H1 (cell line): ENCODE measurements around the gene LAMTOR4. TPM values are rescaled to one million over a fixed set of nuclear protein-coding genes. Genes with fewer than 3 reads are reported as not detected.

Experiments
- CTCF ChIA-PET: fragments of 300-600 bp; sonication (Branson Sonifier 250); formaldehyde crosslinking; loops from one replicate; lab custom pipeline; 2021; ENCODE audit not compliant: partially characterized antibody; lab: Charles Lee
- POLR2A ChIA-PET: fragments of 300-600 bp; sonication (Branson Sonifier 250); formaldehyde crosslinking; loops from one replicate; lab custom pipeline; 2021; ENCODE audit warnings: inconsistent platforms; ENCODE audit not compliant: partially characterized antibody; lab: Charles Lee
- DNase-seq, 2 experiments: peaks; one replicate each; pipeline versions ENCODE4 v3.0.0 to v3.0.0-alpha.2; 2010 to 2022; ENCODE audit warnings: low spot score in 2 of 2, low read depth in 1 of 2, mixed read lengths in 1 of 2
- FAIRE-seq: peaks from 2 replicates; lab custom pipeline; 2011; peaks lifted over from hg19 to GRCh38; lab: Jason Lieb, UNC
- H2AFZ ChIP-seq: 2 replicates; pipeline ENCODE4 v1.8.1; 2012; ENCODE audit warnings: low read length, inconsistent platforms
- H2AK5ac ChIP-seq: 2 replicates; pipeline ENCODE4 v1.6.1; 2013; ENCODE audit warnings: low read depth, low read length
- H2BK120ac ChIP-seq: replicated peaks from 2 replicates; pipeline ENCODE3; 2013; ENCODE audit warnings: low read depth, low read length, inconsistent platforms
- H2BK12ac ChIP-seq: 2 replicates; pipeline ENCODE4 v1.6.1; 2013; ENCODE audit warnings: low read depth, low read length
- H2BK15ac ChIP-seq: 2 replicates; pipeline ENCODE4 v1.6.1; 2013; ENCODE audit warnings: low read length
- H2BK20ac ChIP-seq: 2 replicates; pipeline ENCODE4 v1.6.1; 2013; ENCODE audit warnings: low read length
- H2BK5ac ChIP-seq: 2 replicates; pipeline ENCODE4 v1.6.1; 2013; ENCODE audit warnings: low read depth, low read length
- H3K14ac ChIP-seq: 2 replicates; pipeline ENCODE4 v1.6.1; 2013; ENCODE audit warnings: inconsistent platforms; ENCODE audit not compliant: insufficient read length
- H3K18ac ChIP-seq: 2 replicates; pipeline ENCODE4 v1.6.1; 2013; ENCODE audit warnings: low read length; ENCODE audit errors: extremely low read depth
- H3K23ac ChIP-seq: 2 replicates; pipeline ENCODE4 v1.6.1; 2013; ENCODE audit warnings: inconsistent platforms; ENCODE audit not compliant: insufficient read length
- H3K23me2 ChIP-seq: 2 replicates; pipeline ENCODE4 v1.6.1; 2013; ENCODE audit warnings: low read depth, low read length
- H3K27ac ChIP-seq: 2 replicates; pipeline ENCODE4 v1.6.1; 2011; ENCODE audit warnings: low read depth, low read length, inconsistent platforms
- H3K27me3 ChIP-seq, 4 experiments: replicated peaks in 1 of 4; 1 replicate in 1 of 4; 2 replicates in 3 of 4; pipeline versions ENCODE4 v1.6.1 to v1.8.1; 2011 to 2013; ENCODE audit warnings: low read length in 3 of 4, mild to moderate bottlenecking in 3 of 4, inconsistent platforms in 2 of 4, mixed read lengths in 2 of 4, moderate library complexity in 1 of 4; ENCODE audit not compliant: control insufficient read depth in 3 of 4, insufficient read depth in 3 of 4; ENCODE audit errors: extremely low read depth in 1 of 4
- H3K36me3 ChIP-seq, 4 experiments: 2 replicates each; pipeline versions ENCODE4 v1.6.1 to v1.8.1; 2011 to 2013; ENCODE audit warnings: mild to moderate bottlenecking in 4 of 4, low read length in 3 of 4, moderate library complexity in 2 of 4, control low read depth in 1 of 4, inconsistent platforms in 1 of 4; ENCODE audit not compliant: insufficient read depth in 4 of 4, control insufficient read depth in 2 of 4
- H3K4ac ChIP-seq: replicated peaks from 2 replicates; pipeline ENCODE3; 2013; ENCODE audit warnings: low read length, low read depth, mixed read lengths, inconsistent platforms; ENCODE audit not compliant: insufficient read length
- H3K4me1 ChIP-seq, 4 experiments: replicated peaks in 1 of 4; 1 replicate in 1 of 4; 2 replicates in 3 of 4; pipeline versions ENCODE4 v1.6.1 to v1.8.1; 2011 to 2013; ENCODE audit warnings: low read length in 3 of 4, inconsistent platforms in 2 of 4, mixed read lengths in 1 of 4; ENCODE audit not compliant: insufficient read depth in 4 of 4, control insufficient read depth in 3 of 4
- H3K4me2 ChIP-seq, 2 experiments: 2 replicates each; pipeline versions ENCODE4 v1.6.1 to v1.8.1; 2011 to 2013; ENCODE audit warnings: low read depth in 2 of 2, low read length in 2 of 2, control low read depth in 1 of 2, inconsistent platforms in 1 of 2, mild to moderate bottlenecking in 1 of 2; ENCODE audit not compliant: insufficient read depth in 1 of 2
- H3K4me3 ChIP-seq, 4 experiments: fragments of 200-600, 300-600 bp in 1 of 4; sonication (generic), shearing (Covaris generic), sonication (Bioruptor Twin) in 1 of 4; 2 replicates each; pipeline versions ENCODE4 v1.5.1 to v1.8.1; 2011 to 2016; ENCODE audit warnings: low read length in 4 of 4, low read depth in 3 of 4, control low read depth in 2 of 4, inconsistent platforms in 2 of 4, mild to moderate bottlenecking in 2 of 4, mixed read lengths in 1 of 4, moderate library complexity in 1 of 4; ENCODE audit not compliant: insufficient read depth in 2 of 4; ENCODE audit errors: extremely low read depth in 1 of 4
- H3K56ac ChIP-seq: replicated peaks from 2 replicates; pipeline ENCODE3; 2013; ENCODE audit warnings: low read depth, mild to moderate bottlenecking, mixed read lengths, low read length, inconsistent platforms; ENCODE audit not compliant: insufficient read length
- H3K79me1 ChIP-seq: 2 replicates; pipeline ENCODE4 v1.6.1; 2013; ENCODE audit warnings: low read depth, low read length, control low read depth
- H3K79me2 ChIP-seq, 2 experiments: 2 replicates each; pipeline versions ENCODE4 v1.6.1 to v1.8.1; 2012 to 2013; ENCODE audit warnings: low read length in 2 of 2, mild to moderate bottlenecking in 2 of 2, inconsistent platforms in 1 of 2; ENCODE audit not compliant: insufficient read depth in 2 of 2, control insufficient read depth in 1 of 2
- H3K9ac ChIP-seq, 4 experiments: replicated peaks in 1 of 4; 1 replicate in 1 of 4; 2 replicates in 3 of 4; pipeline versions ENCODE4 v1.6.1 to v1.8.1; 2011 to 2013; ENCODE audit warnings: low read depth in 3 of 4, low read length in 3 of 4, control low read depth in 2 of 4, mild to moderate bottlenecking in 2 of 4, moderate library complexity in 2 of 4, inconsistent platforms in 1 of 4; ENCODE audit errors: extremely low read depth in 1 of 4
- H3K9me3 ChIP-seq, 2 experiments: 2 replicates each; pipeline versions ENCODE4 v1.6.1 to v1.8.1; 2012 to 2013; ENCODE audit warnings: mild to moderate bottlenecking in 2 of 2, moderate library complexity in 2 of 2, control low read depth in 1 of 2, inconsistent platforms in 1 of 2, low read depth in 1 of 2, low read length in 1 of 2, mixed read lengths in 1 of 2; ENCODE audit not compliant: insufficient read depth in 2 of 2
- H4K20me1 ChIP-seq, 2 experiments: replicated peaks in 1 of 2; 2 replicates each; pipeline versions ENCODE3 to v1.8.1; 2011 to 2013; ENCODE audit warnings: inconsistent platforms in 2 of 2, low read length in 2 of 2, mild to moderate bottlenecking in 1 of 2; ENCODE audit not compliant: insufficient read depth in 2 of 2, control insufficient read depth in 1 of 2
- H4K5ac ChIP-seq: 2 replicates; pipeline ENCODE4 v1.6.1; 2013; ENCODE audit warnings: low read length, low read depth, mixed read lengths, inconsistent platforms; ENCODE audit not compliant: insufficient read length
- H4K8ac ChIP-seq: 2 replicates; pipeline ENCODE4 v1.8.0; 2013; ENCODE audit warnings: mild to moderate bottlenecking, moderate library complexity, low read length, inconsistent platforms; ENCODE audit not compliant: insufficient read depth; ENCODE audit errors: extremely low read depth
- H4K91ac ChIP-seq: replicated peaks from 2 replicates; pipeline ENCODE3; 2013; ENCODE audit warnings: low read length, mixed read lengths, inconsistent platforms; ENCODE audit not compliant: insufficient read length
- BRCA1 ChIP-seq: IDR thresholded peaks from 2 replicates; pipeline ENCODE4 v1.6.1; 2012; ENCODE audit warnings: low read depth, low read length, improper control_type of control experiment
- CBX5 ChIP-seq: fragments of 300-800, 300-1000 bp; sonication (generic); IDR thresholded peaks from 2 replicates; pipeline ENCODE4 v1.7.1; 2016; ENCODE audit warnings: antibody characterized with exemption, low read length, low read depth
- CHD1 ChIP-seq: IDR thresholded peaks from 2 replicates; pipeline ENCODE4 v1.6.1; 2012; ENCODE audit warnings: low read depth, low read length, improper control_type of control experiment
- EZH2 ChIP-seq: fragments of 200-600 bp; sonication (generic); IDR thresholded peaks from 2 replicates; pipeline ENCODE4 v1.7.1; 2012; ENCODE audit warnings: low read depth, mild to moderate bottlenecking, moderate library complexity, low read length, inconsistent platforms; ENCODE audit not compliant: severe bottlenecking
- HDAC6 ChIP-seq: IDR thresholded peaks from one replicate; pipeline ENCODE4 v1.7.1; 2012; ENCODE audit warnings: low read depth, mild to moderate bottlenecking, inconsistent platforms, low read length, moderate library complexity
- KDM4A ChIP-seq: IDR thresholded peaks from one replicate; pipeline ENCODE4 v1.7.1; 2012; ENCODE audit warnings: low read depth, mild to moderate bottlenecking, moderate library complexity, low read length, inconsistent platforms; ENCODE audit not compliant: severe bottlenecking
- POU5F1 ChIP-seq: IDR thresholded peaks from 2 replicates; pipeline ENCODE4 v1.6.1; 2011; ENCODE audit warnings: low read depth, mild to moderate bottlenecking, low read length, moderate library complexity
- RXRA ChIP-seq: IDR thresholded peaks from 2 replicates; pipeline ENCODE4 v1.6.1; 2011; ENCODE audit warnings: low read depth, mild to moderate bottlenecking, low read length, moderate library complexity; ENCODE audit not compliant: insufficient read depth
- SAP30 ChIP-seq: fragments of 300-600 bp; sonication (generic); IDR thresholded peaks from 2 replicates; pipeline ENCODE4 v1.7.1; 2012; ENCODE audit warnings: low read length, moderate library complexity, mild to moderate bottlenecking, inconsistent platforms; ENCODE audit not compliant: insufficient read depth, insufficient replicate concordance
- SP2 ChIP-seq: IDR thresholded peaks from 2 replicates; pipeline ENCODE4 v1.6.1; 2012; ENCODE audit warnings: mild to moderate bottlenecking, low read length, inconsistent platforms
- SP4 ChIP-seq: IDR thresholded peaks from 2 replicates; pipeline ENCODE4 v1.6.1; 2012; ENCODE audit warnings: low read length, inconsistent platforms
- TEAD4 ChIP-seq: IDR thresholded peaks from 2 replicates; pipeline ENCODE4 v1.6.1; 2012; ENCODE audit warnings: low read depth, low read length, inconsistent platforms, mixed read lengths
- USF2 ChIP-seq: IDR thresholded peaks from 2 replicates; pipeline ENCODE4 v1.6.1; 2011; ENCODE audit warnings: low read length, improper control_type of control experiment
- YY1 ChIP-seq: IDR thresholded peaks from 2 replicates; pipeline ENCODE4 v1.6.1; 2011; ENCODE audit warnings: low read depth, mild to moderate bottlenecking, low read length
- WGBS, 2 experiments: shearing (Covaris generic) in 1 of 2; methylation state at CpG; one replicate each; pipeline versions ENCODE4 v1.1.6 to v1.1.7; 2013 to 2015; ENCODE audit warnings: low lambda C conversion rate in 2 of 2, mixed read lengths in 2 of 2, inconsistent platforms in 1 of 2, low coverage in 1 of 2, missing lambda C conversion rate in 1 of 2; ENCODE audit not compliant: insufficient replicate concordance in 2 of 2, insufficient coverage in 1 of 2, insufficient read length in 1 of 2; ENCODE audit errors: extremely low coverage in 1 of 2, missing lambda C conversion rate in 1 of 2; 5-methylcytosine and 5-hydroxymethylcytosine counted together
- polyA plus RNA-seq, 7 experiments: library from polyadenylated mRNA; depleted of rRNA in 3 of 7; stranded (reverse) in 5 of 7; unstranded in 2 of 7; fragments of >200 nt in 5 of 7; fragments of 200-250 nt in 2 of 7; gene quantifications; 1 replicate in 5 of 7; 2 replicates in 1 of 7; 4 replicates in 1 of 7; pipeline versions ENCODE4 v1.2.1 to v1.2.3, GENCODE V29; 2011 to 2013; ENCODE audit warnings: missing spikeins in 2 of 7, mixed read lengths in 2 of 7
- total RNA-seq: library from RNA; stranded (reverse); fragmentation: NEBNext Ultra II Directional; extraction: Animal tissue kit (Norgen Biotek cat#: 25700); gene quantifications from 2 replicates; pipeline ENCODE4 v1.2.1, GENCODE V29; 2021

The LAMTOR4 gene
- total and polyA plus RNA-seq, 2 of the 8 experiments (the other 6 are each of a cell fraction or from before 2014, with no cell fraction given), result 153 to 622 TPM

- peaks cover 5% of the 10 kb centered on the region in 2 experiments for H4K20me1 ChIP-seq
- H3K9ac ChIP-seq, result no peak overlapping the region
- H3K27ac ChIP-seq, result no peak overlapping the region
- no peak overlapping the region for H2BK120ac ChIP-seq
- H3K79me2 ChIP-seq, result no peaks in the 10 kb centered on the region
- FAIRE-seq (no peak), DNase-seq (no peak)
- peaks cover 9 to 62% (median 40%) of the 10 kb centered on the region in 4 experiments; a peak in 7 of 8 replicates for H3K36me3 ChIP-seq
- H3K56ac ChIP-seq, result no peak overlapping the region
- no peak overlapping the region for H2BK12ac ChIP-seq
- H3K18ac ChIP-seq, result no peak overlapping the region
- H4K8ac ChIP-seq, result peak overlapping the region; percentile 28; the same call in 1 of the 2 replicates
- no peak overlapping the region for H2BK20ac ChIP-seq
- no peak overlapping the region for H3K4ac ChIP-seq
- H4K5ac ChIP-seq, result no peak overlapping the region
- WGBS, 2 experiments, result 85% methylated on average over 11 of the region's 11 CpGs; no CpG with 5 or more reads in 1 of the 2 experiments
- H2BK15ac ChIP-seq, result no peak overlapping the region
- H3K4me1 ChIP-seq, result no peaks in the 10 kb centered on the region
- ChIA-PET POLR2A (interaction anchor here (12.1 to 20.0 kb wide), 2 partner anchors 10 to 20 kb away, joined by 414 to 722 read pairs; partner anchors contain the start of genes CNPY4, COPS6, MBLAC1 and TAF6), CTCF (no interaction called here)
- H2BK5ac ChIP-seq, result no peak overlapping the region
- no peak overlapping the region for H2AK5ac ChIP-seq
- no peaks in the 10 kb centered on the region for H3K27me3 ChIP-seq
- no peaks in the 10 kb centered on the region for H3K9me3 ChIP-seq
- no peak overlapping the region for H3K4me3 ChIP-seq
- no peak overlapping the region for H2AFZ ChIP-seq
- no peak overlapping the region for H3K23ac ChIP-seq
- no peaks in the 10 kb centered on the region for H3K23me2 ChIP-seq
- H3K4me2 ChIP-seq, result no peak overlapping the region
- H3K14ac ChIP-seq, result no peak overlapping the region
- H3K79me1 ChIP-seq, result no peaks in the 10 kb centered on the region; the same call in 1 of the 2 replicates
- H4K91ac ChIP-seq, result no peak overlapping the region
- TF ChIP-seq RXRA, result no peak
- TF ChIP-seq SAP30, result no peak
- TF ChIP-seq CBX5, result no peak
- no peak for TF ChIP-seq TEAD4
- no peak for TF ChIP-seq SP4
- TF ChIP-seq HDAC6, result no peak
- TF ChIP-seq SP2, result no peak
- no peak for TF ChIP-seq YY1
- TF ChIP-seq KDM4A, result no peak
- no peak for TF ChIP-seq CHD1
- TF ChIP-seq EZH2, result no peak
- no peak for TF ChIP-seq POU5F1
- no peak for TF ChIP-seq BRCA1
- TF ChIP-seq USF2, result no peak
Measured at GRCh38 chr7:100107890-100108289, 40.8 kb upstream of the LAMTOR4 start.
